A673 (cell line): ENCODE data around the gene GTF2I.

ENCODE experiments used
- EZH2 ChIP-seq: fragments of 200-600 bp; sonication (generic); IDR thresholded peaks from 2 replicates; pipeline ENCODE4 v1.6.1; 2017; ENCODE audit warnings: borderline replicate concordance, low read depth, mild to moderate bottlenecking, mixed read lengths, antibody characterized with exemption, low read length; ENCODE audit not compliant: poor library complexity, severe bottlenecking
- TF ChIP-seq, protein P1 (sequence below): fragments of 300-800, 200-600 bp; sonication (generic); conservative IDR thresholded peaks from 2 replicates; pipeline ENCODE4 v1.5.1; 2017; ENCODE audit warnings: low read depth, mild to moderate bottlenecking, antibody characterized with exemption, low read length, moderate library complexity, mixed read lengths

DNA sequence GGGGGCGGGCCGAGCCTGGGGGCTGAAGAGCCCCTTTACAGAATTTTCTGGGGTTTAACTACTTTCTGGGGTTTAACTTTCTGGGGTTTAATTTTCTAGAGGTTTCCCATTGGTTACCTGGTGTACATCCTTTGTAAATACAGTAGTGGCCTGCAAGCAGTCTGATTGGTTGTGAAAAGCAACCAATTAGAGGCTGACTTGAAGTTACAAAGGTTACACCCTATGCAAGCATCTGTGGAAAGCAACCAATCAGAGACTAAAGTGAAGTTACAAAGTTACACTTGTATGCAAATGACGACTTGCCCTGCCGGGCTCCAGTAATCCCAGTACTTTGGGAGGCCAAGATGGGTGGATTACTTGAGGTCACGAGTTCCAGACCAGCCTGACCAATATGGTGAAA lies 27.4 kb downstream of the GTF2I start:
- TF ChIP-seq, protein P1, sequence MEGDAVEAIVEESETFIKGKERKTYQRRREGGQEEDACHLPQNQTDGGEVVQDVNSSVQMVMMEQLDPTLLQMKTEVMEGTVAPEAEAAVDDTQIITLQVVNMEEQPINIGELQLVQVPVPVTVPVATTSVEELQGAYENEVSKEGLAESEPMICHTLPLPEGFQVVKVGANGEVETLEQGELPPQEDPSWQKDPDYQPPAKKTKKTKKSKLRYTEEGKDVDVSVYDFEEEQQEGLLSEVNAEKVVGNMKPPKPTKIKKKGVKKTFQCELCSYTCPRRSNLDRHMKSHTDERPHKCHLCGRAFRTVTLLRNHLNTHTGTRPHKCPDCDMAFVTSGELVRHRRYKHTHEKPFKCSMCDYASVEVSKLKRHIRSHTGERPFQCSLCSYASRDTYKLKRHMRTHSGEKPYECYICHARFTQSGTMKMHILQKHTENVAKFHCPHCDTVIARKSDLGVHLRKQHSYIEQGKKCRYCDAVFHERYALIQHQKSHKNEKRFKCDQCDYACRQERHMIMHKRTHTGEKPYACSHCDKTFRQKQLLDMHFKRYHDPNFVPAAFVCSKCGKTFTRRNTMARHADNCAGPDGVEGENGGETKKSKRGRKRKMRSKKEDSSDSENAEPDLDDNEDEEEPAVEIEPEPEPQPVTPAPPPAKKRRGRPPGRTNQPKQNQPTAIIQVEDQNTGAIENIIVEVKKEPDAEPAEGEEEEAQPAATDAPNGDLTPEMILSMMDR: no peak
- TF ChIP-seq EZH2: no peak
